ENCODE data around the gene ORAI1.
"Not testable (repeated sequence)": the region's sequence is repeated elsewhere in the genome, so short reads cannot be mapped to it uniquely, and the experiment has no call there.

The ORAI1 gene

DNA sequence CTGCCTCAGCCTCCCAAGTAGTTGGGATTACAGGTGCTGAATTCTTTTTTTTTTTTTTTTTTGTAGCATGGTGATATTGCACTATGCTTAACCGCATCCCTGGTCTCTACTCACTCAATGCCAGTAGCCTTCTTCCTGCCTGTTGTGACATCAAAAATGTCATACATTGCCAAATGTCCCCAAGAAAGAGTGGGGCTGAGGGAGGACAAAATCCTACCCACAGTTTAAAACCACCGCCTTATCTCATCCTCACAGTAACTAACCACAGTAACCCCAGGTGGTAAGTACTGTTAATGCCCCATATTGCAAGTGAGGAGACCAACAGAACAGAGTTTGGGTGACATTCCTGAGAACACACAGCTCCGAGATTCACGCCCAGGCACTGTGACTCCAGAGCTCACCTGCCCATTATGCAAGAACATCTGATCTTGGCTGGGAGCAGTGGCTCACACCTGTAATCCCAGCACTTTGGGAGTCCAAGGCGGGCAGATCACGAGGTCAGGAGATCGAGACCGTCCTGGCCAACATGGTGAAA, 23.6 kb downstream of the ORAI1 start:
- DNase-seq, result no peak

DNA sequence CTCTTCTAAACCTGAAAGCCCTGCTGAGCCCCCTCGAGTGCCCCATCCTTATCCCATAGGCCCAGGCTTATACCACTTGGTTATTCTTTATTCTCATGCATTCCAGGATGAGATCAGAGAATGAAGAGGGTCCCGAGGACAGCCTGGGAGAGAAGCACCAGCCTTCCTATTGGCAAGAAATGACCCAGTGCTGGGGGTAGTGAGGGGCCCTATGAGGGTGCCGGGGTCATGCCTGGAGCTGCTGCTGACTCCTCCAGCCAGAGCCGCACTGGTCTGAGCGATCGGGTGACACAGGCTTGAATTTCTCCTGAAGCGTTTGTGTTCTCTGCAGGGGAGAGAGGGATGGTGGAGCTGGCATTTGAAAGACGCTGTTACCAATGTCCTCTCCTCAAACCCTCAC, 25.0 kb downstream of the ORAI1 start:
- no peak for DNase-seq

DNA sequence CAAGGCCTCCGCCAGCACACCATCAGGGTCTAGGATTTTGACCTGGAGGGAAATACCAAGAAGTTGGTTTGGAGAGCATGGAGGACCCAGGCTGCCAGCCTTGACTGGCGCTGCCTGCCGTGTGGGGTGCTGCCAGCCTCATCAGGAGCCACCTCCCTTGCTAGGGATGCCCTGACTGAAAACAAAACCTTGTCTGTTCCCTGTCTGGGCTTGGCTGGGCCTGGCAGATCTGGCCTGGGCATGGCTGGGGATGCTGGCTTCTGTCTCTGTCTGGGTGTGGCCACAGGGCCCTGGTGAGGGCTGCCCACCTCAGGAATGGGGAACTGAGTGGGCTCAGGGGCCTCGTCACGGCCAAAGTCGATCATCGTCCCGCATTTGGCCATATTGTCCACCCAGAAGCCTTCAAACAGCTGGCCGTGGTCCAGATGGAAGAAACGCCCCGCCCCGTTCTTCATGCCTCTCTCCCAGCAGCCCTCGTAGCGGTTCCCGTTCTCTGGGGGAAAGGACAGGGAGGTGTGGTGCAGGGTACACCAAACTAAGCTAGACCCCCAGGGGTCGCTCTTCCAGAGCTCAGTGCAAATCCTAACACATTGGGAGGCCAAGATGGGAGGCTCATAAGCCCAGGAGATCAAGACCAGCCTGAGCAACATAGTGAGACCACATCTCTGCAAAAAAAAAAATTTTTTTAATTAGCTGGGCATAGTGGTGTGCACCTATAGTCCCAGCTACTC, 26.6 kb downstream of the ORAI1 start:
- no peak for DNase-seq

DNA sequence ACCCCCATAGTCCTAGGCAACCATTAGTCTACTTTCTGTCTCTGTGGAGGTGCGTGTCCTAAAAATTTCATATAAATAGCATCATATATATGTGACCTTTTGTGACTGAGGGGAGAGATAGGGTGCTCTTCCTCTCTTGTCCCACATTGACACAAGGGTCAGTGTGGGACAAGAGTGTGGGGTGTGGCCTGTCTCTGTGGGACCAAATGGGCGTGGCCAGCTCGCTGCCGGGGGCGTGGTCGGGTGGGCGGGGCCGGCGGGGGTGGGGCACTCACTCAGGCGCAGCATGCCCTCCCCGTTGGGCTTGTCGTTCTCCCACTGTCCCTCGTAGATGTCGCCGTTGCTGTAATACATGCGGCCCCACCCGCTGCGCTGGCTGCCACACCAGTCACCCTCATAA, 27.7 kb downstream of the ORAI1 start:
- no peak for DNase-seq

DNA sequence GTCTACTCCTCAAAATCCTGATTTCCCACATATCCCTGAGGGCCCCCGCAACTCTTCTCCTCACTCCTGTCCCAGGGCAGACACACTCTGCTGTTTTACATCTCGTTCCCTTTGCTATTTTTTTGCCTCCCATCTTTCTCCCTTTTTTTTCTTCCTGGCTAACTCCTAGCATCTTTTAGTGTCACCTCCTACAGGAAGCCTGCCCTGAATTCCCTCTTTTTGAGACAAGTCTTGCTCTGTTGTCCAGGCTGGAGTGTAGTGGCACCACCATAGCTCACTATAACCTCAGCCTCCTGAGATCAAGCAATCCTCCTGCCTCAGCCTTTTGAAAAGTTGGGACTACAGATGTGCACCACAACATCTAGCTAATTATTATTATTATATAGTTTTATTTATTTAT, 29.8 kb downstream of the ORAI1 start:
- DNase-seq, result no peak

DNA sequence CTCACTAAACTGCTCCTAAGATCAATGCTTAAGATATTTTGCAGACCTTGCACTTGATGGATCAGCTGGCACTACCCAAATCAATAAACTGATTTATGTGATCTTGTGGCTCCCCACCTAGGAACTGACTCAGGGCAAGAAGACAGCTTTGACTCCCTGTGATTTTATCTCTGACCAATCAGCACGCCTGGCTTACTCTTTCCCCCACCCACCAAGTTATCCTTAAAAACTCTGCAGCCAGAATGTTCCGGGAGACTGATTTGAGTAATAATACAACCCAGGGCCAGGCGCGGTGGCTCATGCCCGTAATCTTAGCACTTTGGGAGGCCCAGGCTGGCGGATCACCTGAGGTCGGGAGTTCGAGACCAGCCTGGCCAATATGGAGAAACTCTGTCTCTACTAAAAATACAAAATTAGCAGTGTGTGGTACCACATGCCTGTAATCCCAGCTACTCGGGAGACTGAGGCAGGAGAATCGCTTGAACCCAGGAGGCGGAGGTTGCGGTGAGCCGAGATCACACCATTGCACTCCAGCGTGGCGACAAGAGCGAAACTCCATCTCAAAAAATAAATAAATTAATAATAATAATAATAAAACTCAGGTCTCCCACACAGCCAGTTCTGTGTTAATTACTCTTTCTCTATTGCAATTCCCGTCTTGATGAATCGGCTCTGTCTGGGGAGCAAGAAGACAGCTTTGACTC, 31.1 kb downstream of the ORAI1 start:
- DNase-seq, result no peak

DNA sequence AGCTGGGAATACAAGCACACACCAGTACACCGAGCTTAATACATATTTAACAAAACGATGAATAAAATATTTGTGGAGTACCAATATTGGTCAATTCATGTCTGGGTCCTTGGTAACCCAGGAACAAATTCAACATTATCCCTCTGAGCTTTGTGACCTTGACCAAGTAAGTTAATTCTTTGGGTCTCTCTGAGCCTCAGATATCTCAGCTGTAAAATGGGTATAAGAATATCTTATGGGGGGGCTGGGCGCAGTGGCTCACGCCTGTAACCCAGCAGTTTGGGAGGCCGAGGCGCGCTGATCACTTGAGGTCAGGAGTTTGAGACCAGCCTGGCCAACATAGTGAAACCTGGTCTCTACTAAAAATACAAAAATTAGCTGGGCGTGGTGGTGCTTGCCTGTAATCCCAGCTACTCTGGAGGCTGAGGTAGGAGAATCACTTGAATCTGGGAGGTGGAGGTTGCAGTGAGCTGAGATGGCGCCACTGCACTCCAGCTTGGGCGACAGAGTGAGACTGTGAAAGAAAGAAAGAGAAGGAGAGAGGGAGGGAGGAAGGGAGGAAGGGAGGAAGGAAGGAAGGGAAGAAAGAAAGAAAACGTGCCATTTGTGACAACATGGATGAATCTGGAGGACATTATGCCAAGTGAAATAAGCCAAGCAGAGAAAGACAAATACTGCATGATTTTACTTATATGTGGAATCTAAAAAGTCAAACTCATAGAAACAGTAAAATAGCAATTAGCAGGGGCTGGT, 35.2 kb downstream of the ORAI1 start:
- not testable (repeated sequence) for DNase-seq

DNA sequence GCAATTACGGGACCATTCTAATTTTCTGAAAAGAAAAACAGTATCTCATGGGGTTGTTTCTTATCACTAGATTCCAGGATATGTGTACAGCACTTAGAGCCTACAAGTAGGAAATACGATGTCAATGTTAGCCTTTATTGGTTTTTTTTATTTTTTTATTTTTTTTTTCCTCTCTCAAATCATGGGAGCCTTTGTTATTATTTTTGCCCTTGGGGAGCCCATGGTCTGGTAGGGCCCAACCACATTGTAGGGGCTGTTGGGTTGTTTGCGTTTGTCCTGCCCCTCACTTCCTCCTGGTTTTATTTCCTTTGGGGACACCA, 37.2 kb downstream of the ORAI1 start:
- no peak for DNase-seq

DNA sequence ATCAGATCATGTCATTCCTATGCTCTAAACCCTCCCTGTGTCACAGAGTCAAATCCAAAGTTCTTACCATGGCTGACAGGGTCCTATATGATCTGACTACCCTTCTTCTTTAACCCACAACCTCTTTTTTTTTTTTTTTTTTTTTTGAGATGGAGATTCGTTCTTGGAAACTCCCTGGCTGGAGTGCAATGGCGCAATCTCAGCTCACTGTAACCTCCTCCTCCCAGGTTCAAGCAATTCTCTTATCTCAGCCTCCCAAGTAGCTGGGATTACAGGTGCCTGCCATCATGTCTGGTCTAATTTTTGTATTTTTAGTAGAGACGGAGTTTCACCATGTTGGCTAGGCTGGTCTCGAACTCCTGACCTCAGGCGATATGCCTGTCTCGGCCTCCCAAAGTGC, 40.5 kb downstream of the ORAI1 start:
- DNase-seq, result not testable (repeated sequence)

DNA sequence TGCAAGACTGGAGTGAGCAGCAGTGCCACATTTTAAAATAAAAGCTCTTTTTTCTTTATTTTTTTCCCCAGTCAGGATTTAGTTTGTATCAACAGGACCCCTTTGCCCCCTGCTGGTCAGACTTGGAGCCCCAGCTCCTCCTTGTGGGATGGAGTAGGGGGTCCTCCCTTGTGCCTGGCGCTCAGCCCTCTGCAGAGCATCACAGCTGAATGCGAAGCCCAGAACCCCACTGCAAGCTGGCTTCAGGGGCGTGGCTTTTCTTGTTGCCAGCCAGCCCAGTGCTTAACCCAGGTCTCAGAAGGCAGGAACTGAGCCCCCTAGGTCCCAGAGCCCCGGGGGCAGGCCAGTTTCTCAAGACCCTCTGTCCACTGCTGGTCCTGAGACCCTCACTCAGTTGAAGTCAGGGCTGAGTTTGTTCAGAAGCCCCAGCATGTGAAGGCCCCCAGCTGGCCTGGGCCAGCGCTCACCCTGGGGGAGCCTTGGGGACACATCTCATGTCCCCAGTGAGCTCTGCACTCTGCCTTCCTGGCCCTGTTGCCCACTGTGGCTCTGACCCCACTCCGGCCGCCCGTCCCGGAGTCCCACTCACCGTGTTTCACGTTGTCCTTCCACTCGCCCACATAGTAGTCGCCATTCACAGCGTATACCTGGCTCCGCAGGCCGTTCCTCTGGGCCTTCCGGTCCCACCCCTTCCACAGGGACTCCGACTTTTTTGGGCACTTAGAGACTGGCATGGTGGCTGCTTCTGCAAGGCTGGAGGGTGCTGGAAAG, 42.6 kb downstream of the ORAI1 start:
- peak; percentile 68 for DNase-seq

DNA sequence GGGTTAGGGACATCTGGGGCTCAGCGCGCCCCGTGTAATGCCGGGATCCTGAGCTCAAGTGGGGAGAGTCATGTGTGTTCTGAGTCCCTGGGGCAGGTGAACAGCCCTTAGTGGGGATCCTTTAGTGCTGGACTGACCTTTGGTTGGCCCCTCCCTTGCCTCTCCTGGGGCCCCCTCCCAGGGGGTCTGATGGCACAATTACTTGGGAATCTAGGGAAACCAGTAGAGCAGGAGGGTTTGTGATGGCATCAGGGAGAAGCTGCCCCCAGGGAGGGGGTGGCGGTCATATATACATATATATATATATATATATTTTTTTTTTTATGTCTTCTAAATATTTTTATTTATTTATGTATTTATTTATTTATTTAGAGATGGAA, 43.2 kb downstream of the ORAI1 start, which contains the start of gene MORN3:
Gene MORN3, minus strand, starts transcription at position 134 of the 380 bp plus-strand sequence. CDS start 171 bp downstream, outside the sequence.
- no peak for DNase-seq

DNA sequence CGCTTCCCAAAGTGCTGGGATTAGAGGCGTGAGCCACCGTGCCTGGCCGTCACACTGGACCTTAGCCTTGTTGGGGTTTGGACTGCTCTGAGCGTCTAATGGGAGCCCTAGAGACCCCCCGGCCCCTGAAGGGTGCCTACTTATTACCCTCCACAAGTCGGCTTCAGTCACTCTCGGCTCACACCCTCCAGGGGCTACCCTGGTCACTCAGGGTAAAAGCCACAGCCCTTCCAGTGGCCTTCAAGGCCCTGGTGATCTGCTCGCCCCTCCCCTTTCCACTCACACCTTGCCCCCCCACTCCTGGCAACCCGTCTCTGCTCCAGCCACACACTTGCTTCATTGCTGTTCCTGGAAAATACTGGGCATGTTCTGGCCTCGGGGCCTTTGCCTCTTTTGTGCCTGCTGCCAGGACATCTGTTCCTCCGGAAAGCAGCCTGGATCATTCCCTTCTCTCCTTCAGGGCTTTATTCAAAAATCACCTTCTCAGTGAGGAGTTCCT, 46.7 kb downstream of the ORAI1 start:
- no peak for DNase-seq

DNA sequence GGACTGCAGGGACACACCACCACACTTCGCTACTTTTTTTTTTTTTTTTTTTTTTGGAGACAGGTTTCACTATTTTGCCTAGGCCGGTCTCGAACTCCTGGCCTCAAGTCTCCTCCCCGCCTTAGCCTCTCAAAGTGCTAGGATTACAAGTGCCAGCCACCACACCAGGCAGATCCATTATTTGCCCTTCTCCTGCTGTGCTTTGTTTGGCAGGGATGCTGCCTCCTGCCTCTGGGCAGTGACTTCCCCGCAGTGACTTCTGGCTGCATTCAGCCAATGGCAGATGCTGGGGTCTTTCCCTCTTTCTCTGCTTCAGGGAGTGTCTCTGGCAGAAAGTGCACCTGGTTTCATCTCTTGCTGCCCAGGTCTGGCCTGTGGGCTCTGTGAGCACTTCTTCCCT, 49.9 kb downstream of the ORAI1 start:
- DNase-seq, result no peak

DNA sequence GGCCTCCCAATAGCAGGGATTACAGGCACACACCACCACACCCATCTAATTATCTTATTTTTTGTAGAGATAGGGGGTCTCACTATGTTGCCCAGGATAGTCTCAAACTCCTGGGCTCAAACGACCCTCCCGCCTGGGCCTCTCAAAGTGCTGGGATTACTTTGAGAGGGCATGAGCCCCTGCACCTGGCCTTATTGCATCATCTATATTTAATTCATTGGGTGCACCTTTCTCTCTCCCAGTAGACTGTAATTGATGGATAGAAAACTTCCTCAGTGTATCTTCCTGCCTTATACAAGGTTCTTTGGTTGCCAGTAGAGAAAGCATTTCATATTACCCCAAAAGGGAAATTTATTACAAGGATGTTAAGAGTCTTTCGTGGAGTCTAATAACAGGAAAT, 52.0 kb downstream of the ORAI1 start:
- no peak for DNase-seq

DNA sequence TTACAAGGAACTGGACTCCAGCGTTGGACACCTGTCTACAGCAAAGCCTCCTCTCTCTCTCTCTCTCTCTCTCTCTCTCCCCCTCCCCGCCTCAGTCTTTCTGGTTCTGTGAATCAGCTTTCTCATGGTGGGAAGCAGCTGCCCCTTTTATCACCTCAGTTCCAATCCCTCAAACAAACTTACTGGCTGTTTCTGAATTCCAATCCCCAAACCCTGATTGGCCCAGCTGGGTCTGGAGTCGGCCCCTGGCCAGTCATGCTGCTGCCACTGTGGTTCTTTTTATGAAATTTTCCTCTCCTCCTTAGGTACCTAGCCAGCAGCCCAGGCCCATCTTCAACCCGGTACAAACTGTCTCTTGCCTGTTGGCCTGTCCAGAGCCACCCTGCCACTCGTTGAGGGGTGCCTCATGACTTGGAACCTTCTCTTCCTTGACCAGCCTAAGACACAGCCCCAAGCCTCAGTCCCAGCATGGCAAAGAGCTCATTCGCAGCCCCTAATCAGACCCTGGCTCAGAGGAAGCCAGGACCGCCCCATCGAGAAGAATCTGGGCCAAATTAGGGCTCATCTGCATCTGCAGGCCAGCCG, 52.5 kb downstream of the ORAI1 start:
- no peak for DNase-seq

DNA sequence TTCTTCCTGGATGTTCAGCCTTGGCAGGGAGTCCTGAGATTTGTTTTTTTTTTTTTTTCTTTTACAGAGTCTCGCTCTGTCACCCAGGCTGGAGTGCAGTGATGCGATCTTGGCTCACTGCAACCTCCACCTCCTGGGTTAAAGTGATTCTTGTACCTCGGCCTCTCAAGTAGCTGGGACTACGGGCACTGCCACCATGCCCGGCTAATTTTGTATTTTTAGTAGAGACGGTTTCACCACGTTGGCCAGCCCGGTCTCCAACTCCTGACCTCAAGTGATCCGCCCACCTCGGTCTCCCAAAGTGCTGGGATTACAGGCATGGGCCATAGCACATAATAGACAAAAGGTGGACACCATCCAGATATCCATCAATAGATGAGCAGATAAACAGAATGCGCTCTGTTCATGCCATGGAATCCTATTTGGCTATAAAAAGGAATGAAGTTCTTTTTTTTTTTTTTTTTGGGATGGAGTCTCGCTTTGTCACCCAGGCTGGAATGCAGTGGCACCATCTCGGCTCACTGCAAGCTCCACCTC, 53.4 kb downstream of the ORAI1 start:
- DNase-seq, result not testable (repeated sequence)

DNA sequence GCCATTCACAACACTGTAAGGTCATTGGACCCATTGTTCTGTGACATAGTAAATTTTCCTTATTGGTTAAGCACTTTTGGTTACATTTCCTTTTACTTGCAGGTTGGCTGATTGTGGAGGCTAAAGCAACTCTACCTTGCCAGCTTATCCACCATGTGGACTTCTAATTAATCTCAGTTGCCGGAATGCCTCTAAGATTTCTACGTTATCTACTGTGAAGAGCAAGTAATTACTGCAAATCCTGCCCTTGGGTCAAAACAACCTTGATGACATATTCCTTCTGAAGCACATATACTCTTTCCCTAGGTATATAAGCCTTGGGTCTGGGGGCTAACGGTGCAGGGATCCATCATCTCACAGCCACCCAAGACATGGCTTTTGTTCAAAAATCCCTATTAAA, 62.6 kb downstream of the ORAI1 start:
- DNase-seq, result no peak

DNA sequence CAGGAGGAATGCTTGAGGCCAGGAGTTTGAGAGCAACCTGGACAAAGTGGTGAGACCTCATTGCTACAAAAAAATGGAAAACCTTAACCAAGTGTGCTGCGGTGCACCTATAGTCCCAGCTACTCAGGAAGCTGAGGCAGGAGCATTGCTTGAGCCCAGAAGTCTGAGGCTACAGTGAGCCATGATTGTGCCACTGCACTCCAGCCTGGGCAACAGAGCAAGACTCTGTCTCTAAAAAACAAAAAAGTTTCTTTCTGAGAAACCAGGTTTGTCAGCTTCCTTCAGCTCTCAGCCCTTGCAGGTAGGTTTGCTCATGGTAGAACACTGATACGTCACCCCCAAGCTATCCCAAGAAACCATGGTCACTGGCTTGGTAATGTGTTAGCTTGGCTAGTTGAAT, 63.1 kb downstream of the ORAI1 start:
- no peak for DNase-seq
